Heart left ventricle (tissue), 16 donors: Measurements from ENCODE around the gene CD164L2. TPM values are rescaled to one million over a fixed set of nuclear protein-coding genes. Genes with fewer than 3 reads are reported as not detected.

Experiments used
- ATAC-seq, 4 donors: fragments of 200-7000 bp; cut with Tn5 transposase; one replicate each; pipeline ENCODE4 v1.9.1; 2020 to 2022; ENCODE audit warnings: moderate library complexity in 4 of 4, mild to moderate bottlenecking in 3 of 4, moderate number of reproducible peaks in 1 of 4
- DNase-seq, 5 donors: peaks; one replicate each; pipeline ENCODE4 v3.0.0-alpha.2; 2020
- H3K27ac ChIP-seq, 12 donors: fragments of 200-600 bp; sonication (generic) in 4 of 12; one replicate each; pipeline versions ENCODE4 v1.5.0 to v1.8.0; 2016 to 2022; ENCODE audit warnings: mild to moderate bottlenecking in 2 of 12
- H3K27me3 ChIP-seq, 9 donors: fragments of 200-600 bp; sonication (generic) in 2 of 9; one replicate each; pipeline versions ENCODE4 v1.5.1 to v1.8.0; 2016 to 2022; ENCODE audit warnings: mild to moderate bottlenecking in 3 of 9
- H3K36me3 ChIP-seq, 9 donors: fragments of 200-600 bp; sonication (generic) in 2 of 9; one replicate each; pipeline versions ENCODE4 v1.5.0 to v1.8.0; 2018 to 2022; ENCODE audit warnings: mild to moderate bottlenecking in 2 of 9
- H3K4me1 ChIP-seq, 12 donors: fragments of 200-600 bp; sonication (generic) in 4 of 12; one replicate each; pipeline versions ENCODE4 v1.5.0 to v1.8.0; 2016 to 2022; ENCODE audit warnings: mild to moderate bottlenecking in 3 of 12
- H3K4me3 ChIP-seq, 12 donors: fragments of 200-600 bp; sonication (generic) in 4 of 12; one replicate each; pipeline versions ENCODE4 v1.5.0 to v1.8.0; 2017 to 2022; ENCODE audit warnings: mild to moderate bottlenecking in 9 of 12, moderate library complexity in 4 of 12
- H3K9me3 ChIP-seq, 12 donors: fragments of 200-600 bp; sonication (generic) in 4 of 12; one replicate each; pipeline versions ENCODE4 v1.5.0 to v1.8.0; 2016 to 2022; ENCODE audit warnings: mild to moderate bottlenecking in 1 of 12
- POLR2A ChIP-seq, 2 donors: fragments of 450-650 bp; IDR thresholded peaks; one replicate each; pipeline ENCODE4 v1.6.1; 2017; ENCODE audit warnings: antibody characterized with exemption in 2 of 2, mild to moderate bottlenecking in 2 of 2, moderate library complexity in 2 of 2
- WGBS, 4 donors: extraction: QIAGEN DNeasy Blood & Tissue Kit in 2 of 4; methylation state at CpG; one replicate each; pipeline versions ENCODE4 v1.1.5 to v1.1.7; 2013 to 2018; 5-methylcytosine and 5-hydroxymethylcytosine counted together
- intact Hi-C, 10 donors: fragments of 100-400 bp; cut with DNase I; formaldehyde crosslinking; loops; one replicate each; pipeline versions ENCODE4 v1.11.1 to v1.14.2; 2022
- polyA plus RNA-seq, 2 donors: library from polyadenylated mRNA; stranded (reverse); fragments of 200-250 nt; gene quantifications; one replicate each; pipeline ENCODE4 v1.2.3, GENCODE V29; 2013
- total RNA-seq, 9 donors: library from RNA; depleted of rRNA in 2 of 9; stranded (reverse); fragments of >200 nt in 2 of 9; fragmentation: NEBNext Ultra II Directional in 3 of 9; extraction: Animal tissue kit (Norgen Biotek cat#: 25700) in 3 of 9; gene quantifications; one replicate each; pipeline versions ENCODE4 v1.1.0 to v1.2.4, GENCODE V29; 2016 to 2023
- TF ChIP-seq, protein P1 (sequence below), 12 donors: fragments of 200-600 bp; sonication (generic) in 4 of 12; IDR thresholded peaks; one replicate each; pipeline versions ENCODE4 v1.5.0 to v1.8.0; 2018 to 2022; ENCODE audit warnings: antibody characterized with exemption in 12 of 12, mild to moderate bottlenecking in 5 of 12
- donor health status: ischemic (EF 13 %, LVEDD 7.1; RV severe dilation, severe dysfunction).
- donor health status: healthy with polysubstance abuse.
- donor health status: DM: no; HTN: yes; CAD: no.
- donor health status: DM: no; HTN: no; CAD: no.
- donor health status: ischemic (EF 25% LVEDD 6.9; RV normal size, moderate dysfunction).
- donor health status: ischemic (EF 25% LVEDD 5.7; RV mildly dilated, moderate dysfunction).
- donor health status: healthy.
- donor health status: DM: yes; HTN: yes; CAD: no.
- donor health status: ischemic (EF 35%, LVEDD 5.7; RV mildly dilated, moderate dysfunction).
- donor health status: nonischemic (EF 11% LVEDD 7.7; RV severe dilation, severe dysfunction).
- donor health status: DM: yes; HTN: yes; CAD: no.
- donor health status: PGD.
- donor health status: ischemic (EF 29% LVEDD 5.4; RV normal size, mild dysfunction).
- donor health status: nonischemic (EF 23%, LVEDD 6.1; RV moderate dilation, normal function).

The CD164L2 gene
- total and polyA plus RNA-seq, 11 donors = not detected

DNA sequence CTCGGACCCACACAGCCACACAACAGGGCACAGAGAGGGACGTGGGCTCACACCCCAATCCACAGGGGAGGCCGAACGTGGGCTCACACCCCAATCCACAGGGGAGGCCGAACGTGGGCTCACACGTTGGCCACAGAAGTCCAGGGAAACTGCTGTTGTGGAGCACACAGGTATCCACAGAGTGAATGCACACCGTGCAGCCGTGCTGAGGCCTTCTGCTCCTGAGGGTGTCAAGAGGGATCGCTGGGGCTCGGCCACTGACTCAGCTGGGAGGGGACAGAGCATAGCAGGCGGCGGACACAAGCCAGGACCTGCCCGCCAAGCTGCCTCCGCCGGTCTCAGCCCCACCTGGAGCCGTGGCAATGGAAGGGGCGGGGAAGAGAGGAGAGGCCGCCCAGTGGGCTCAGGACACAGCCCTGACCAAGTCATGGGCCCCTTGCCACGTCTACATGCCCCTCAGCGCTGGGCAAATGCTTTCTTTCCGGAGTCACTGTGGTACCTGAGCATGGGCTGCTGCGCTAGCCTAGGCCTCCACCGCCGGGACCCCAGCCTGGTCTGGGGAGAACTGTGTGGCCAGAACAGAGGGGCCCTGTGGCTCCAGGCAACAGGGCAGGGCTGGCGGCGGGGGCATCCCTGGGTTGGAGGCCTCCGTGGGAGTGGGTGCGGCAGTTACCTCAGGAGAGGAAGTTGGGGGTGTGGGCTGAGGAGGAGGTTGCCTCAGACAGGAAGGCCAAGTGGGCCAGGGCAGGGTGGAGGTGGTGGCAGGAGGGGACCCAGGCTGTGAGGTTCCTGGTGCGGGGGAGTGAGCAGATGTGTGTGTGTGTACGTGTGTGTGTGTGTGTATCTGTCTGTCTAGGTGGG is 40.1 kb downstream of the CD164L2 start:
- Histone ChIP-seq H3K4me3 (peak overlapping the region in 4 of 12 donors; percentile 16 to 60 (median 32)), H3K9me3 (no peaks in the 10 kb centered on the region), H3K27ac (peak overlapping the region in 3 of 12 donors; percentile 29 to 88 (median 37)), H3K4me1 (peaks cover 0 to 32% (median 4%) of the 10 kb centered on the region in 12 donors), H3K36me3 (peaks cover 0 to 7% (median 0%) of the 10 kb centered on the region in 9 donors), H3K27me3 (no peaks in the 10 kb centered on the region)
- intact Hi-C loops = loop anchor here in 1 of 10 donors (5.0 kb wide), 1 partner anchor 36 kb away; no protein-coding TSS in a partner anchor
- DNase-seq = peak in 4 of 5 donors; percentile 35 to 79 (median 62)
- ATAC-seq = peak in 3 of 4 donors; percentile 21 to 75 (median 56)
- WGBS, 4 donors = 56 to 64% (median 59%) methylated on average over 14 to 31 of the region's 31 CpGs
- TF ChIP-seq, protein P1, sequence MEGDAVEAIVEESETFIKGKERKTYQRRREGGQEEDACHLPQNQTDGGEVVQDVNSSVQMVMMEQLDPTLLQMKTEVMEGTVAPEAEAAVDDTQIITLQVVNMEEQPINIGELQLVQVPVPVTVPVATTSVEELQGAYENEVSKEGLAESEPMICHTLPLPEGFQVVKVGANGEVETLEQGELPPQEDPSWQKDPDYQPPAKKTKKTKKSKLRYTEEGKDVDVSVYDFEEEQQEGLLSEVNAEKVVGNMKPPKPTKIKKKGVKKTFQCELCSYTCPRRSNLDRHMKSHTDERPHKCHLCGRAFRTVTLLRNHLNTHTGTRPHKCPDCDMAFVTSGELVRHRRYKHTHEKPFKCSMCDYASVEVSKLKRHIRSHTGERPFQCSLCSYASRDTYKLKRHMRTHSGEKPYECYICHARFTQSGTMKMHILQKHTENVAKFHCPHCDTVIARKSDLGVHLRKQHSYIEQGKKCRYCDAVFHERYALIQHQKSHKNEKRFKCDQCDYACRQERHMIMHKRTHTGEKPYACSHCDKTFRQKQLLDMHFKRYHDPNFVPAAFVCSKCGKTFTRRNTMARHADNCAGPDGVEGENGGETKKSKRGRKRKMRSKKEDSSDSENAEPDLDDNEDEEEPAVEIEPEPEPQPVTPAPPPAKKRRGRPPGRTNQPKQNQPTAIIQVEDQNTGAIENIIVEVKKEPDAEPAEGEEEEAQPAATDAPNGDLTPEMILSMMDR (IDR thresholded peaks at IDR 0.05) = no peak
- no peak for TF ChIP-seq POLR2A (IDR thresholded peaks at IDR 0.05)

DNA sequence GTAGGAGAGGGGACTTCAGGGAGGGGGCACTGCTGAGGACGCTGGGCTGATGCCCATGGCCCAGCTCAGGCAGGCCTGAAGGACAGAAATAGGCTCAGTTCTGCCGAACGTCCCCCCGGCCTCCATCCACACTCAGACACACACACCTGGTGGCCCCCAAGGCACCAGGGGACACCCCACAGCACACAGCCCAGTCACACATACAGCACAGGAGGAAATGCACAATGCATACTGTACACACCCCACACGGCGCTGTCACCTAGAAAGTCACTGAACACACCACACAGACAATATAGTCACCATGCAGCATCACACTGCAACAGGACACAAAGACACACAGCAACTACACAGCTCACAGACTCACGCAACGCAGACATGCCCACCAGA is 40.7 kb downstream of the CD164L2 start:
- DNase-seq (peak in 1 of 5 donors; percentile 51), ATAC-seq (peak in 1 of 4 donors; percentile 7)
- peaks cover 0 to 32% (median 4%) of the 10 kb centered on the region in 12 donors for H3K4me1 ChIP-seq
- H3K27me3 ChIP-seq = no peaks in the 10 kb centered on the region
- peak overlapping the region in 2 of 12 donors; percentile 37 to 88 for H3K27ac ChIP-seq
- 78 to 93% (median 83%) methylated on average over 7 to 8 of the region's 8 CpGs for WGBS, 4 donors
- intact Hi-C loops = loop anchor here in 1 of 10 donors (5.0 kb wide), 1 partner anchor 35 kb away; no protein-coding TSS in a partner anchor
- no peak for TF ChIP-seq POLR2A (IDR thresholded peaks at IDR 0.05)
- TF ChIP-seq, protein P1 (IDR thresholded peaks at IDR 0.05) = no peak
- H3K36me3 ChIP-seq = peaks cover 0 to 7% (median 0%) of the 10 kb centered on the region in 9 donors
- H3K4me3 ChIP-seq = peak overlapping the region in 5 of 12 donors; percentile 12 to 60 (median 37)
- H3K9me3 ChIP-seq = no peaks in the 10 kb centered on the region

DNA sequence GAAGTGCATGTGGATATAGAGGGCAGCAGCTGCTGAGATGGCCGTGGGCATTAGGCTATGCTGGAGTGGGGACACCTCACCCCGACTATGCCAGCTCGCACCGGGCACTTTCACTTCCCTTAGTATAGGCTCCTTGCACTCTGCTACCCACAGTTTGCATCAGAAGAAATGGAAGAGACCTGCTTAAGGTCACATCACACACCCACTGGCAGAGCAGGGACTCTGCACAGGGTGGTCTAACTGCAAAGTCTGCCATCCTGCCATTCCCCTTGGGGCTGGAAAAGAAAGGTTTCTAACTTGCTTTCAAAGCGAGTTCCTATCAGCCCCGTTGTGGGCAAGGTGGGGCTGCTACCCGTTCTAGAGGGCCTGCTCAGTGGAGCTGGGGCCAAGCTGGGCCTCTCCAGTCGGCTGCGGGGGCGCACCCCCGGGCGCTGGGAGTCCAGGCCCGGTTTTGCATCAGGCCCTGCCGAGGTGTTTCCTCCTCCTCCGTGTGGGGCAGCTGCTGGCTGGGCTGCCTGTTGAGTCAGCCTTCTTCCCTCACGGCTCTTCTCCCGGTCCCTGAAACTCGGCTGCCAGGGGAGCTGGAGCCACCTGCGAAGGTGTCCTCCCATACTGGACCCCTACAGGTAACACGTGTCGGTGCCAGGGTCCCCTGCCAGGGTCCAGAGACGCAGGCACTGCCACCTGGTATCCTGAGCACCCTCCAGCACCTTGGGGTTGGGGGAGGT is 41.4 kb downstream of the CD164L2 start, which contains the start of gene SYTL1:
Gene SYTL1 (plus strand): TSS at position 498 of the 728 bp plus-strand sequence. CDS start 3,313 bp downstream, outside the sequence.
- whole genome bisulfite sequencing, 4 donors = 36 to 49% (median 46%) methylated on average over 17 to 22 of the region's 22 CpGs
- no peaks in the 10 kb centered on the region for H3K27me3 ChIP-seq
- TF ChIP-seq POLR2A (IDR thresholded peaks at IDR 0.05) = no peak
- DNase-seq (peak in 1 of 5 donors; percentile 66), ATAC-seq (peak in 2 of 4 donors; percentile 25 to 51)
- intact Hi-C loops = loop anchor here in 1 of 10 donors (5.0 kb wide), 1 partner anchor 34 kb away; no protein-coding TSS in a partner anchor
- H3K9me3 ChIP-seq = no peaks in the 10 kb centered on the region
- H3K4me1 ChIP-seq = peaks cover 0 to 32% (median 4%) of the 10 kb centered on the region in 12 donors
- H3K4me3 ChIP-seq = peak within 1 kb of the TSS in 6 of 12 donors; percentile 2 to 60 (median 30)
- peak within 1 kb of the TSS in 3 of 12 donors; percentile 29 to 88 (median 37) for H3K27ac ChIP-seq
- H3K36me3 ChIP-seq = peaks cover 0 to 9% (median 4%) of the 10 kb centered on the region in 9 donors

DNA sequence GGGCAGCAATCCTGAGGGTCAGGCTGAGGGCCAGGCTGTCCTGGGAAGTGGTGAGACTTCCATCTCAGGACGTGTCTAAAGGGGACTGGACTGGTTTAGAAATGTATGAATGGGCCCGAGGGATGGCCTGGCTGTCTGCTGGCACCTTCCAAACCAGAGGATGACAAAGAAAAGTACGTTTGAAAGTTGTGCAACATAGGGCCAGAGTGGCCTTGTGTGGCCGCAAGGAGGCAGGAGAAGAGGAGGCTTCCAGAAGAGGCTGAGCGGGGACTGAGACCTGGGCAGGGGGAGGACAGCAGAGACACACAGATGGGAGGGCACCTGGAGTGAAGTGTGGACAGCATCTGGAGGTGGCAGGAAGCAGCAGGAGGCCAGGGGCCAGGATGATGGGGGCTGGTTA is 43.9 kb downstream of the CD164L2 start:
- H3K27ac ChIP-seq = no peak overlapping the region
- H3K4me1 ChIP-seq = peaks cover 0 to 32% (median 4%) of the 10 kb centered on the region in 12 donors
- TF ChIP-seq, protein P1 (IDR thresholded peaks at IDR 0.05) = no peak
- no peak for TF ChIP-seq POLR2A (IDR thresholded peaks at IDR 0.05)
- H3K36me3 ChIP-seq = peaks cover 3 to 34% (median 29%) of the 10 kb centered on the region in 9 donors
- H3K4me3 ChIP-seq = no peak overlapping the region
- ATAC-seq = no peak
- H3K27me3 ChIP-seq = no peaks in the 10 kb centered on the region
- 60 to 63% (median 61%) methylated on average over 5 of the region's 5 CpGs for WGBS, 4 donors
- intact Hi-C loops = no loop called here
- DNase-seq = no peak
- no peaks in the 10 kb centered on the region for H3K9me3 ChIP-seq
